ENCODE data around the gene PSMB11. TPM values are rescaled to one million over a fixed set of nuclear protein-coding genes. Genes with fewer than 3 reads are reported as not detected.
A peak's percentile ranks its signal among the peaks of the same experiment; 100 is the strongest.

Gene PSMB11
- total RNA-seq, 1 experiment from 2014 or later = not detected

- peak; percentile 84 for DNase-seq
- Histone ChIP-seq H3K9me3 (ENCODE audit: low read length) (no peaks in the 10 kb centered on the region), H3K4me2 (ENCODE audit: low read length) (peak overlapping the region; percentile 98), H3K27me3 (ENCODE audit: low read length) (no peaks in the 10 kb centered on the region), H3K4me1 (ENCODE audit: insufficient read depth, low read length) (peaks cover 41% of the 10 kb centered on the region), H3K27ac (ENCODE audit: low read length) (peak overlapping the region; percentile 57), H3K36me3 (ENCODE audit: low read depth, low read length) (peaks cover 49% of the 10 kb centered on the region), H2AFZ (ENCODE audit: low read length) (peak overlapping the region; percentile 56; the same call in 1 of the 2 replicates), H4K20me1 (ENCODE audit: low read length) (peaks cover 23% of the 10 kb centered on the region), H3F3A (ENCODE audit: low read length, unreplicated experiment) (peaks cover 4% of the 10 kb centered on the region), H3K79me2 (ENCODE audit: low read length) (peaks cover 52% of the 10 kb centered on the region), H3K4me3 (ENCODE audit: low read length) (peak overlapping the region; percentile 94), H3K9ac (ENCODE audit: low read length) (peak overlapping the region; percentile 95), H3K9me2 (replicated peaks; ENCODE audit: low read length) (no peaks in the 10 kb centered on the region)
- BruUV-seq (replicated peaks) = no TSS peak
- intact Hi-C loops (cut with micrococcal nuclease) = loop anchor here (10.0 kb wide), 1 partner anchor 483 kb away; the partner anchor contains the start of genes THTPA and ZFHX2
- CTCF ChIA-PET = interaction anchor here (0.6 to 1.7 kb wide), 8 partner anchors 9 to 427 kb away, joined by 3 to 11 read pairs (median 4); partner anchors contain the start of genes ACIN1, C14orf119 and OR6J1
- POLR2A ChIA-PET (ENCODE audit: unreplicated experiment) = interaction anchor here (0.9 to 1.2 kb wide), 2 partner anchors 24 to 250 kb away, joined by 4 to 12 read pairs; partner anchors contain the start of genes ACIN1, C14orf119 and PABPN1
- TF ChIP-seq EZH2phosphoT487 (IDR thresholded peaks at IDR 0.05; ENCODE audit: borderline replicate concordance, low read length) (no peak), CTCF (conservative IDR thresholded peaks at IDR 0.05; ENCODE audit: low read depth, low read length) (no peak), EZH2 (IDR thresholded peaks at IDR 0.05; ENCODE audit: low read length, unreplicated experiment) (no peak)
- peak; percentile 91 for ATAC-seq
These were observed 29.4 kb downstream of the PSMB11 start for GRCh38 chr14:23071244-23071920.

- ATAC-seq (peak; percentile 57), DNase-seq (peak; percentile 69)
- intact Hi-C loops (cut with micrococcal nuclease) = loop anchor here (10.0 kb wide), 1 partner anchor 483 kb away; the partner anchor contains the start of genes THTPA and ZFHX2
- no peak for TF ChIP-seq EZH2 (IDR thresholded peaks at IDR 0.05; ENCODE audit: low read length, unreplicated experiment)
- TF ChIP-seq EZH2phosphoT487 (IDR thresholded peaks at IDR 0.05; ENCODE audit: borderline replicate concordance, low read length) = no peak
- no peak for TF ChIP-seq CTCF (conservative IDR thresholded peaks at IDR 0.05; ENCODE audit: low read depth, low read length)
- Histone ChIP-seq H3K79me2 (ENCODE audit: low read length) (peaks cover 47% of the 10 kb centered on the region), H3K27ac (ENCODE audit: low read length) (peak overlapping the region; percentile 57), H4K20me1 (ENCODE audit: low read length) (peaks cover 18% of the 10 kb centered on the region), H3F3A (ENCODE audit: low read length, unreplicated experiment) (peaks cover 4% of the 10 kb centered on the region), H3K9me2 (replicated peaks; ENCODE audit: low read length) (no peaks in the 10 kb centered on the region), H3K9ac (ENCODE audit: low read length) (peak overlapping the region; percentile 95), H3K36me3 (ENCODE audit: low read depth, low read length) (peaks cover 49% of the 10 kb centered on the region), H3K9me3 (ENCODE audit: low read length) (no peaks in the 10 kb centered on the region), H3K27me3 (ENCODE audit: low read length) (no peaks in the 10 kb centered on the region), H3K4me1 (ENCODE audit: insufficient read depth, low read length) (peaks cover 41% of the 10 kb centered on the region), H2AFZ (ENCODE audit: low read length) (no peak overlapping the region), H3K4me3 (ENCODE audit: low read length) (peak overlapping the region; percentile 94), H3K4me2 (ENCODE audit: low read length) (peak overlapping the region; percentile 98)
- POLR2A ChIA-PET (ENCODE audit: unreplicated experiment) = interaction anchor here (0.9 to 1.6 kb wide), 3 partner anchors 23 to 249 kb away, joined by 4 to 12 read pairs (median 4); partner anchors contain the start of genes ACIN1, C14orf119 and PABPN1
- CTCF ChIA-PET = interaction anchor here (0.6 to 1.7 kb wide), 7 partner anchors 9 to 141 kb away, joined by 3 to 11 read pairs (median 4); partner anchors contain the start of genes ACIN1 and C14orf119
- no TSS peak for BruUV-seq (replicated peaks)
These were observed 30.0 kb downstream of the PSMB11 start for GRCh38 chr14:23071921-23072539.

Measured in PC-3 (cell line).